ENCODE data around the gene PROCA1.

DNA sequence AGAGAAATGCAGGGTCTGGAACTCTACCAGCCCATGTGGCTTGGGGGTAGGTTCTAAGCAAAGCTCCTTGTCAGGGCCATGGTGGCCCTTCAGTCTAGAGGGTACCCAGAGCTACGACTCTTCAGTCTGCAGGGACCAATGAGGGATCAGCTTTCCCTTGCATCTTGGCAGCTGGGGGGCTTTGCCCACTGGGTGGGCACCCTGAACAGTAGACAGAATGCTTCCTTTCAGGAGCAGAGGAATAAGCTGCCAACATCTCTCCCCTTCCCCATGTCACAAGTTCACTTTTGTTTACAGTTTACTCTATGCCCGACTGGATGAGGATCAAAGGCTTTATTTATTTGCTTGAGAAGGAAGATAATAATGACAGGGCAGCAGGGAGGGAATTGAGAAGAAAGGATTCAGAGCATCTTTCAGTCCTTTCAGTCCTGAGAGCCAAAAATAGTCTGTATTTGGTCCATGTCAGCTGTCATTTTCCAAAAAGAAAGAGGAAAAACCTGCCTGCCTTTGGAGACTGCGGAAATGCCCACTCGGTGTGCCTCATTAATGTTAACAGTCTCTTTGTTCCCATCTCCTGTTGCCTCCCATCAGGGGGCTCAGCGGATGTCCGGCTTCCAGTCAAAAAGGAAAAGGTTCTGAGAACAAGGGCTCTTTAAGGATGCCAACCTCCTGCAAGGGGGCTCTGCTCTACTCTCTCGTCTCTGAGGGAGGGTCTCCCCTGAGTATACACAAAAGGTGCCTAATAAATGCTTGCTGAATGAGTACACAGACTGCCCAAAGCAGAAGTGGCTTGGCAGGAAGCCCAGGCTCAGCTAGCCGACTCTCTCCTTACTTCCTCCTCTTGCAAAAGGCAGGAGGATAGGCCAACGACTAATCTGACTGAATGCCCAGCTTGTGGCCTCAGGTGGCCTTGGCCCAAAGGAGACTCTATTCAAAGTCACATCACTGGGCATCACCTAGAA lies 49.2 kb upstream of the PROCA1 start:
- TF ChIP-seq, protein P1, sequence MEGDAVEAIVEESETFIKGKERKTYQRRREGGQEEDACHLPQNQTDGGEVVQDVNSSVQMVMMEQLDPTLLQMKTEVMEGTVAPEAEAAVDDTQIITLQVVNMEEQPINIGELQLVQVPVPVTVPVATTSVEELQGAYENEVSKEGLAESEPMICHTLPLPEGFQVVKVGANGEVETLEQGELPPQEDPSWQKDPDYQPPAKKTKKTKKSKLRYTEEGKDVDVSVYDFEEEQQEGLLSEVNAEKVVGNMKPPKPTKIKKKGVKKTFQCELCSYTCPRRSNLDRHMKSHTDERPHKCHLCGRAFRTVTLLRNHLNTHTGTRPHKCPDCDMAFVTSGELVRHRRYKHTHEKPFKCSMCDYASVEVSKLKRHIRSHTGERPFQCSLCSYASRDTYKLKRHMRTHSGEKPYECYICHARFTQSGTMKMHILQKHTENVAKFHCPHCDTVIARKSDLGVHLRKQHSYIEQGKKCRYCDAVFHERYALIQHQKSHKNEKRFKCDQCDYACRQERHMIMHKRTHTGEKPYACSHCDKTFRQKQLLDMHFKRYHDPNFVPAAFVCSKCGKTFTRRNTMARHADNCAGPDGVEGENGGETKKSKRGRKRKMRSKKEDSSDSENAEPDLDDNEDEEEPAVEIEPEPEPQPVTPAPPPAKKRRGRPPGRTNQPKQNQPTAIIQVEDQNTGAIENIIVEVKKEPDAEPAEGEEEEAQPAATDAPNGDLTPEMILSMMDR (IDR thresholded peaks at IDR 0.05), result no peak
- no peak for TF ChIP-seq EZH2 (IDR thresholded peaks at IDR 0.05)
- TF ChIP-seq EZH2phosphoT487 (IDR thresholded peaks at IDR 0.05), result no peak
